ENCODE results near the gene CDK14.
"Not testable (repeated sequence)": the region's sequence is repeated elsewhere in the genome, so short reads cannot be mapped to it uniquely, and the experiment has no call there.

CDK14 gene

DNA sequence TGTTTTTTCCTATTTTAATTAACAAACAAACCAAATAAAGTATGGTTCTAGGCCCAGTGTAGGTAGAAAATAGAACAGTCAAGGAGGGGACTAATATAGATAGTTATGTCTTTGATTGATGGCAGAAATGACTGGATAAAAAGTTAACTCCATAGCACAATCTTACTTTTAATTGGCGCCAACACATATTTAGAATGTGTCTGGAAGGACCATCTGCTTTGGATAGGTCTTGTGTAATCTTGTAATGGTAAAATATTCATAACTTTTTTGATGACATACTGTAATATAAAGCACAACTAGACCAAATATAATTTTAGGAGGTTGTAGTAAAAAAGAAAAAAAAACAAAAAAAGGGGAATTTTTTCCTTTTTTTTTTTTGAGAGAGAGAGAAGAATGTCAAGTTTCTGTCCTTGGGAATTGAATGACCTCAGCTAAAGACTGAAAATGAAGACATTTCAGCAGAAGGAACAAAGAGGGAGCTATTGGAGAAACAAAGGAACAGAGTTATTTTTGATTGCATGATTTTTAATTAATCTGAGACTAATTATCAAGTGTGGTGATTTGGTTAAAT, 193.7 kb downstream of the CDK14 start:
- no peaks in the 10 kb centered on the region for H3K36me3 ChIP-seq
- H3K4me1 ChIP-seq (ENCODE audit: control insufficient read depth in 1 of 2, insufficient read depth in 1 of 2, low read depth in 1 of 2, low read length in 1 of 2): no peaks in the 10 kb centered on the region
- H3K4me3 ChIP-seq (ENCODE audit: low read depth in 1 of 2, low read length in 1 of 2): no peak overlapping the region
- H3K27ac ChIP-seq: no peak overlapping the region
- peaks cover 9% of the 10 kb centered on the region for H3K9me3 ChIP-seq
- TF ChIP-seq, protein P1, sequence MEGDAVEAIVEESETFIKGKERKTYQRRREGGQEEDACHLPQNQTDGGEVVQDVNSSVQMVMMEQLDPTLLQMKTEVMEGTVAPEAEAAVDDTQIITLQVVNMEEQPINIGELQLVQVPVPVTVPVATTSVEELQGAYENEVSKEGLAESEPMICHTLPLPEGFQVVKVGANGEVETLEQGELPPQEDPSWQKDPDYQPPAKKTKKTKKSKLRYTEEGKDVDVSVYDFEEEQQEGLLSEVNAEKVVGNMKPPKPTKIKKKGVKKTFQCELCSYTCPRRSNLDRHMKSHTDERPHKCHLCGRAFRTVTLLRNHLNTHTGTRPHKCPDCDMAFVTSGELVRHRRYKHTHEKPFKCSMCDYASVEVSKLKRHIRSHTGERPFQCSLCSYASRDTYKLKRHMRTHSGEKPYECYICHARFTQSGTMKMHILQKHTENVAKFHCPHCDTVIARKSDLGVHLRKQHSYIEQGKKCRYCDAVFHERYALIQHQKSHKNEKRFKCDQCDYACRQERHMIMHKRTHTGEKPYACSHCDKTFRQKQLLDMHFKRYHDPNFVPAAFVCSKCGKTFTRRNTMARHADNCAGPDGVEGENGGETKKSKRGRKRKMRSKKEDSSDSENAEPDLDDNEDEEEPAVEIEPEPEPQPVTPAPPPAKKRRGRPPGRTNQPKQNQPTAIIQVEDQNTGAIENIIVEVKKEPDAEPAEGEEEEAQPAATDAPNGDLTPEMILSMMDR (IDR thresholded peaks at IDR 0.05): no peak
- no peaks in the 10 kb centered on the region for H3K27me3 ChIP-seq

DNA sequence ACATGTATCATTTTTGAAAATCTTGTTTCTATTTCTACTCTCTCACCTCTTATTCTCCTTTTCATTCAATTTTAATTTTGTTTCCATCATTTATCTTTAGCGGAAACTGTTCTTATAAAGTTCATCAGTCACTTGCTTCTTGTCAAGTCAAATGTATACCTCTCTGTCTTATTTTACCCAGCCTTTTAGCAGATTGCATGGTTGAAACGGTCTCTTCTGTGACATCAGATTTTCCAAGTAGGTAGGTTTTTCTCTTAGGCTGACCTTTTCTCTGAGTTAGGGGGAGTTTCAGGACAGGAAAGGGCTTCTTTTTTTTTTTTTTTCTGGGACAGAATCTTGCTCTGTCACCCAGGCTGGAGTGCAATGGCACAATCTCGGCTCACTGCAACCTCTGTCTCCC, 195.5 kb downstream of the CDK14 start:
- Histone ChIP-seq H3K4me1 (ENCODE audit: control insufficient read depth in 1 of 2, insufficient read depth in 1 of 2, low read depth in 1 of 2, low read length in 1 of 2) (no peaks in the 10 kb centered on the region), H3K27ac (no peak overlapping the region), H3K27me3 (no peaks in the 10 kb centered on the region), H3K36me3 (no peaks in the 10 kb centered on the region), H3K4me3 (ENCODE audit: low read depth in 1 of 2, low read length in 1 of 2) (no peak overlapping the region), H3K9me3 (peaks cover 9% of the 10 kb centered on the region)
- TF ChIP-seq, protein P1 (IDR thresholded peaks at IDR 0.05): no peak

DNA sequence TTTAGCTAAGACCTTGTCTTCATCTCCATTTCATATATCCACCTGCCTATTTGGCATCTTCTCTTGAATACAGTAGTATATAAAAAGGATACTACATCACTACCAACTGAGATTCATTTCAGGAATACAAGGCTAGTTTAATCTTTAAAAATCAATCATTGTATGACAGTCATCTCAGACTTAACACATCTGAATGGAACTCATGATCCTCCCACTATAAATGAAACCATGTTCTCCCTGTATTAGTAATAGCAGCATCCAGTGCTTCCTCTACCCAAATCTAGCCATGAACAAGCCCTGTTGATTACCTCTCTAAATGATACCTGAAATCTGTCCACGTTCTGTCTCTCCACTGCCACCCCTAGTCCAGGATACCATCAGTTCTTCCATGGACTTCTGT, 196.2 kb downstream of the CDK14 start:
- TF ChIP-seq, protein P1 (IDR thresholded peaks at IDR 0.05): no peak
- Histone ChIP-seq H3K36me3 (no peaks in the 10 kb centered on the region), H3K9me3 (peaks cover 9% of the 10 kb centered on the region), H3K4me1 (ENCODE audit: control insufficient read depth in 1 of 2, insufficient read depth in 1 of 2, low read depth in 1 of 2, low read length in 1 of 2) (no peaks in the 10 kb centered on the region), H3K27me3 (no peaks in the 10 kb centered on the region), H3K27ac (no peak overlapping the region), H3K4me3 (ENCODE audit: low read depth in 1 of 2, low read length in 1 of 2) (no peak overlapping the region)

DNA sequence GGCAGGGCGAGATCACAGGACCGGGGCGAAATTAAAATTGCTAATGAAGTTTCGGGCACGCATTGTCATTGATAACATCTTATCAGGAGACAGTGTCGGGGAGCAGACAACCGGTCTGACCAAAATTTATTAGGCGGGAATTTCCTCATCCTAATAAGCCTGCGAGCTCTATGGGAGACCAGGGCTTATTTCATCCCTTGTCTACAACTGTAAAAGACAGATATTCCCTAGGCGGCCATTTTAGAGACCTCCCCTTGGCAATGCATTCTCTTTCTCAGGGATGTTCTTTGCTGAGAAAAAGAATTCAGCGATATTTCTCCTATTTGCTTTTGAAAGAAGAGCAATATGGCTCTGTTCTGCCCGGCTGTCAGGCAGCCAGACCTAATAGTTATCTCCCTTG, 198.1 kb downstream of the CDK14 start:
- not testable (repeated sequence) for H3K36me3 ChIP-seq; H3K4me3 ChIP-seq (ENCODE audit: low read depth in 1 of 2, low read length in 1 of 2); H3K4me1 ChIP-seq (ENCODE audit: control insufficient read depth in 1 of 2, insufficient read depth in 1 of 2, low read depth in 1 of 2, low read length in 1 of 2); H3K27me3 ChIP-seq; H3K9me3 ChIP-seq; H3K27ac ChIP-seq

DNA sequence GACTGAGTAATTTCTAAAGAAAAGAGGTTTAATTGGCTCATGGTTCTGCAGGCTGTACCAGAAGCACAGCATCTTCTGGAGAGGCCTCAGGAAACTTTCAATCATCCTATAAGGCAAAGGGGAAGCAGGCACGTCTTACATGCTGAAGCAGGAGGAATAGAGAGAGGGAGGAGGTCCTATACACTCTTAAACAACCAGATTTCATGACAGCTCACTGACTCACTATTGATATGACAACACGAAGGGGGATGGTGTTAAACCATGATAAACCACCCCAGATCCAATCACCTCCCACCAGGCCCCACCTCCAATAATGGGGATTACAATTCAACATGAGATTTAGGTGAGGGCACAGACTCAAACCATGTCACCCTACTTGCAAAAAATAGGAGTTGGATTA, 201.5 kb downstream of the CDK14 start:
- no peaks in the 10 kb centered on the region for H3K36me3 ChIP-seq
- H3K27me3 ChIP-seq: no peaks in the 10 kb centered on the region
- no peak overlapping the region for H3K4me3 ChIP-seq (ENCODE audit: low read depth in 1 of 2, low read length in 1 of 2)
- no peak overlapping the region for H3K27ac ChIP-seq
- TF ChIP-seq, protein P1 (IDR thresholded peaks at IDR 0.05): no peak
- H3K4me1 ChIP-seq (ENCODE audit: control insufficient read depth in 1 of 2, insufficient read depth in 1 of 2, low read depth in 1 of 2, low read length in 1 of 2): no peaks in the 10 kb centered on the region
- H3K9me3 ChIP-seq: peaks cover 9% of the 10 kb centered on the region

DNA sequence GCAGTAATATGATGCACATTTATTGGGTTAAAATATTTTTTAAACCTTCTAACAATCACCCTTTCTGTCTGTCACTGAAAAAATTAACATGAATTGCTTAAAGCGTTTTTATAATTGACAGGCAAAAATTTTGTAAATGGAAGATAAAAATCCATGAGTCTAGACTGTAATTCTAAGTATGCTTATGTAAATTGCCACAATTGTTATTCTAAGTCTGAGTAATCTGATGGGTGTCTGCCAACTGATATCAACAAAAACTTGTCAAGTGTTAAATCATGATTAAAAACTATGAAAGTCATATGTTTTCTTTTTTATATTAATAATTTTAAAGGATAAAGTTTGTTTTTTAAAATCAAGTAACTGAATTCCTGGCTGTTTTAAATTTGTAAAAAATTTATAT, 208.2 kb downstream of the CDK14 start:
- TF ChIP-seq, protein P1 (IDR thresholded peaks at IDR 0.05): no peak
- Histone ChIP-seq H3K27me3 (no peaks in the 10 kb centered on the region), H3K36me3 (no peaks in the 10 kb centered on the region), H3K4me1 (ENCODE audit: control insufficient read depth in 1 of 2, insufficient read depth in 1 of 2, low read depth in 1 of 2, low read length in 1 of 2) (no peaks in the 10 kb centered on the region), H3K4me3 (ENCODE audit: low read depth in 1 of 2, low read length in 1 of 2) (no peak overlapping the region), H3K27ac (no peak overlapping the region), H3K9me3 (no peaks in the 10 kb centered on the region)

DNA sequence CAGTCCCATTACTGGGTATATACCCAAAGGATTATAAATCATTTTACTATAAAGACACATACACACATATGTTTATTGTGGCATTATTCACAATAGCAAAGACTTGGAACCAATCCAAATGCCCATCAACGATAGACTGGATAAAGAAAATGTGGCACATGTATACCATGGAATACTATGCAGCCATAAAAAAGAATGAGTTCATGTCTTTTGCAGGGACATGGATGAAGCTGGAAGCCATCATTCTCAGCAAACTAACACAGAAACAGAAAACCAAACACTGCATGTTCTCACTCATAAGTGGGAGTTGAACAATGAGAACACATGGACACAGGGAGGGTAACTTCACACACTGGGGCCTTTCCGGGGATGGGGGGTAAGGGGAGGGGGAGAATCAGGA, 219.4 kb downstream of the CDK14 start:
- H3K4me1 ChIP-seq (ENCODE audit: control insufficient read depth in 1 of 2, insufficient read depth in 1 of 2, low read depth in 1 of 2, low read length in 1 of 2); H3K9me3 ChIP-seq; H3K4me3 ChIP-seq (ENCODE audit: low read depth in 1 of 2, low read length in 1 of 2); H3K27ac ChIP-seq; H3K36me3 ChIP-seq; H3K27me3 ChIP-seq: not testable (repeated sequence)

All from neutrophil (primary cell).